NCI-H82 (cell line): ENCODE measurements around the gene PRKAR1B.
A peak's percentile ranks its signal among the peaks of the same experiment; 100 is the strongest.

Experiments
- DNase-seq: peaks from one replicate; lab custom pipeline; 2025; lab: John Stamatoyannopoulos, UW

PRKAR1B gene

GRCh38 chr7:727104-727805 lies at the start of gene PRKAR1B:
PRKAR1B (minus strand) TSS chr7:727281; CDS start chr7:711505, 15,776 bp downstream.
- DNase-seq: peak; percentile 39

- DNase-seq: no peak
Measured at GRCh38 chr7:776381-776780, 49.3 kb upstream of the PRKAR1B start.

- peak; percentile 63 for DNase-seq
Measured at GRCh38 chr7:774161-775109, 47.4 kb upstream of the PRKAR1B start.

- no peak for DNase-seq
Measured at GRCh38 chr7:773622-773915, 46.5 kb upstream of the PRKAR1B start.

GRCh38 chr7:772861-773621 lies 46.0 kb upstream of the PRKAR1B start:
- no peak for DNase-seq

GRCh38 chr7:772392-772791 lies 45.3 kb upstream of the PRKAR1B start:
- no peak for DNase-seq

- no peak for DNase-seq
Measured at GRCh38 chr7:772005-772294, 44.9 kb upstream of the PRKAR1B start.

GRCh38 chr7:771234-772004 lies 44.3 kb upstream of the PRKAR1B start:
- no peak for DNase-seq

GRCh38 chr7:770741-771166 lies 43.7 kb upstream of the PRKAR1B start:
- no peak for DNase-seq

- DNase-seq: no peak
Measured at GRCh38 chr7:770336-770735, 43.3 kb upstream of the PRKAR1B start.

GRCh38 chr7:768881-769504 lies 41.9 kb upstream of the PRKAR1B start:
- DNase-seq: peak; percentile 17

GRCh38 chr7:767941-768731 lies 41.1 kb upstream of the PRKAR1B start:
- DNase-seq: no peak

GRCh38 chr7:767580-767940 lies 40.5 kb upstream of the PRKAR1B start:
- DNase-seq: no peak

GRCh38 chr7:765383-765782 lies 38.3 kb upstream of the PRKAR1B start:
- no peak for DNase-seq

- DNase-seq: no peak
Measured at GRCh38 chr7:763762-764161, 36.7 kb upstream of the PRKAR1B start.

- DNase-seq: no peak
Measured at GRCh38 chr7:762885-763284, 35.8 kb upstream of the PRKAR1B start.

GRCh38 chr7:761631-762030 lies 34.5 kb upstream of the PRKAR1B start:
- no peak for DNase-seq

GRCh38 chr7:761101-761500 lies 34.0 kb upstream of the PRKAR1B start:
- DNase-seq: no peak

GRCh38 chr7:760006-760405 lies 32.9 kb upstream of the PRKAR1B start:
- DNase-seq: no peak

- no peak for DNase-seq
Measured at GRCh38 chr7:759569-759968, 32.5 kb upstream of the PRKAR1B start.

GRCh38 chr7:757741-758163 lies 30.7 kb upstream of the PRKAR1B start:
- no peak for DNase-seq
